Breast epithelium (tissue), 3 donors: ENCODE data around the gene SH2D2A.

ENCODE experiments used
- CTCF ChIP-seq, 3 donors: fragments of 450-650 bp; IDR thresholded peaks; one replicate each; pipeline ENCODE4 v1.5.1; 2016 to 2017; ENCODE audit warnings: antibody characterized with exemption in 3 of 3, mild to moderate bottlenecking in 3 of 3, moderate library complexity in 3 of 3
- POLR2A ChIP-seq: fragments of 450-650 bp; IDR thresholded peaks from one replicate; pipeline ENCODE4 v1.6.1; 2016; ENCODE audit warnings: antibody characterized with exemption, mild to moderate bottlenecking, moderate library complexity
- POLR2AphosphoS5 ChIP-seq, 3 donors: sonication (generic); formaldehyde crosslinking; IDR thresholded peaks; one replicate each; pipeline ENCODE4 v1.6.1; 2017; ENCODE audit warnings: antibody characterized with exemption in 3 of 3

- TF ChIP-seq POLR2A (no peak), CTCF (IDR thresholded peaks at IDR 0.05) (no peak), POLR2AphosphoS5 (IDR thresholded peaks at IDR 0.05) (no peak)
Measured at GRCh38 chr1:156773607-156774006, 43.0 kb downstream of the SH2D2A start.
